HepG2 (cell line): ENCODE results near the gene PDSS2.

Source experiments
- CEBPB ChIP-seq: IDR thresholded peaks from 2 replicates; pipeline ENCODE4 v1.6.1; 2011; ENCODE audit warnings: low read depth, low read length, improper control_type of control experiment, borderline replicate concordance
- CTCF ChIP-seq: sonication (generic); formaldehyde crosslinking; IDR thresholded peaks from 2 replicates; pipeline ENCODE4 v1.5.0; 2020; ENCODE audit warnings: mild to moderate bottlenecking, missing genetic modification reagents, moderate library complexity
- JUND ChIP-seq: sonication (generic); formaldehyde crosslinking; IDR thresholded peaks from 2 replicates; pipeline ENCODE4 v1.8.0; 2022; ENCODE audit warnings: mild to moderate bottlenecking, missing genetic modification reagents
- NFIC ChIP-seq: IDR thresholded peaks from 2 replicates; pipeline ENCODE4 v1.6.1; 2012; ENCODE audit warnings: mild to moderate bottlenecking, low read length, inconsistent platforms
- SMARCC2 ChIP-seq: fragments of 450-650 bp; IDR thresholded peaks from 2 replicates; pipeline ENCODE4 v1.6.1; 2017; ENCODE audit warnings: antibody characterized with exemption, mild to moderate bottlenecking
- ZBTB40 ChIP-seq, 2 experiments: fragments of 450-650 bp in 1 of 2; sonication (generic) in 1 of 2; formaldehyde crosslinking in 1 of 2; IDR thresholded peaks; 2 replicates each; pipeline versions ENCODE4 v1.6.1 to v1.8.0; 2016 to 2022; ENCODE audit warnings: antibody characterized with exemption in 1 of 2, mild to moderate bottlenecking in 1 of 2, missing genetic modification reagents in 1 of 2
- ZBTB49 ChIP-seq: sonication (generic); formaldehyde crosslinking; IDR thresholded peaks from 2 replicates; pipeline ENCODE4 v1.4.0; 2020; ENCODE audit warnings: missing genetic modification reagents, borderline replicate concordance
- ZNF232 ChIP-seq: sonication (generic); formaldehyde crosslinking; IDR thresholded peaks from 2 replicates; pipeline ENCODE4 v1.4.0; 2020; ENCODE audit warnings: missing genetic modification reagents, borderline replicate concordance
- ZNF451 ChIP-seq: sonication (generic); formaldehyde crosslinking; IDR thresholded peaks from 2 replicates; pipeline ENCODE4 v1.5.0; 2020; ENCODE audit warnings: mild to moderate bottlenecking, missing genetic modification reagents
- ZNF609 ChIP-seq: sonication (generic); formaldehyde crosslinking; IDR thresholded peaks from 2 replicates; pipeline ENCODE4 v1.4.0; 2020; ENCODE audit warnings: mild to moderate bottlenecking, missing genetic modification reagents, borderline replicate concordance
- ZNF672 ChIP-seq: sonication (generic); formaldehyde crosslinking; IDR thresholded peaks from 2 replicates; pipeline ENCODE4 v1.8.1; 2022; ENCODE audit warnings: missing genetic modification reagents

GRCh38 chr6:107192830-107193229 lies 266.5 kb downstream of the PDSS2 start:
- TF ChIP-seq ZBTB49 (CRISPR knock-in tag) (no peak), NFIC (no peak), SMARCC2 (no peak), JUND (CRISPR knock-in tag) (no peak), ZNF609 (no peak), ZNF451 (no peak), ZNF232 (no peak), CEBPB (no peak), CTCF (CRISPR knock-in tag) (no peak), ZBTB40 (IDR thresholded peaks at IDR 0.05) (no peak), ZBTB40 (CRISPR knock-in tag; IDR thresholded peaks at IDR 0.05) (no peak), ZNF672 (CRISPR knock-in tag) (no peak)
